Liver (tissue), 9 donors: ENCODE results near the gene OTUD1. TPM values are rescaled to one million over a fixed set of nuclear protein-coding genes. Genes with fewer than 3 reads are reported as not detected.
A peak's percentile ranks its signal among the peaks of the same experiment; 100 is the strongest.

Experiments
- DNase-seq: peaks from one replicate; pipeline ENCODE4 v3.0.0-alpha.2; 2017; ENCODE audit warnings: low spot score
- H3K27ac ChIP-seq, 2 donors: one replicate each; pipeline ENCODE4 v1.7.0; 2013; ENCODE audit warnings: inconsistent platforms in 2 of 2, low read length in 2 of 2, control low read depth in 1 of 2, low read depth in 1 of 2, mild to moderate bottlenecking in 1 of 2
- H3K27me3 ChIP-seq, 4 donors: one replicate each; pipeline versions ENCODE4 v1.6.1 to v1.7.0; 2013; ENCODE audit warnings: low read length in 3 of 4, inconsistent platforms in 1 of 4, mild to moderate bottlenecking in 1 of 4, moderate library complexity in 1 of 4; ENCODE audit not compliant: control insufficient read depth in 4 of 4, insufficient read depth in 4 of 4
- H3K36me3 ChIP-seq, 4 donors: one replicate each; pipeline versions ENCODE4 v1.6.1 to v1.7.0; 2013; ENCODE audit warnings: low read length in 3 of 4, mild to moderate bottlenecking in 3 of 4, low read depth in 1 of 4, moderate library complexity in 1 of 4; ENCODE audit not compliant: control insufficient read depth in 4 of 4, insufficient read depth in 3 of 4
- H3K4me1 ChIP-seq, 4 donors: one replicate each; pipeline versions ENCODE4 v1.6.1 to v1.7.0; 2013; ENCODE audit warnings: low read length in 3 of 4, mild to moderate bottlenecking in 3 of 4, moderate library complexity in 1 of 4; ENCODE audit not compliant: control insufficient read depth in 4 of 4, insufficient read depth in 4 of 4
- H3K4me3 ChIP-seq, 3 donors: one replicate each; pipeline versions ENCODE4 v1.6.1 to v1.7.0; 2013; ENCODE audit warnings: low read length in 3 of 3, control low read depth in 1 of 3, low read depth in 1 of 3, mild to moderate bottlenecking in 1 of 3
- H3K9ac ChIP-seq, 2 donors: one replicate each; pipeline ENCODE4 v1.7.0; 2013; ENCODE audit warnings: low read length in 2 of 2, mild to moderate bottlenecking in 2 of 2, moderate library complexity in 2 of 2, control low read depth in 1 of 2, low read depth in 1 of 2
- H3K9me3 ChIP-seq, 4 donors: one replicate each; pipeline versions ENCODE4 v1.6.1 to v1.7.0; 2013; ENCODE audit warnings: low read length in 3 of 4; ENCODE audit not compliant: control insufficient read depth in 4 of 4
- EGR1 ChIP-seq, 2 donors: IDR thresholded peaks; 2 replicates each; pipeline ENCODE4 v1.6.1; 2016 to 2018; ENCODE audit warnings: antibody characterized with exemption in 2 of 2, low read depth in 2 of 2
- FOXA1 ChIP-seq: IDR thresholded peaks from 2 replicates; pipeline ENCODE4 v1.6.1; 2016; ENCODE audit warnings: antibody characterized with exemption
- FOXA2 ChIP-seq: IDR thresholded peaks from 2 replicates; pipeline ENCODE4 v1.6.1; 2016; ENCODE audit warnings: antibody characterized with exemption
- GABPA ChIP-seq, 2 donors: IDR thresholded peaks in 1 of 2; conservative IDR thresholded peaks in 1 of 2; 2 replicates each; pipeline ENCODE4 v1.6.1; 2016; ENCODE audit warnings: antibody characterized with exemption in 2 of 2, mild to moderate bottlenecking in 1 of 2, moderate library complexity in 1 of 2
- HNF4A ChIP-seq, 2 donors: conservative IDR thresholded peaks; 2 replicates each; pipeline ENCODE4 v1.6.1; 2016; ENCODE audit warnings: antibody characterized with exemption in 2 of 2, mild to moderate bottlenecking in 2 of 2
- HNF4G ChIP-seq: IDR thresholded peaks from 2 replicates; pipeline ENCODE4 v1.6.1; 2016; ENCODE audit warnings: antibody characterized with exemption
- JUND ChIP-seq, 2 donors: IDR thresholded peaks; 2 replicates each; pipeline ENCODE4 v1.6.1; 2016; ENCODE audit warnings: antibody characterized with exemption in 2 of 2
- NR2F2 ChIP-seq: IDR thresholded peaks from 2 replicates; pipeline ENCODE4 v1.6.1; 2016; ENCODE audit warnings: antibody characterized with exemption
- RAD21 ChIP-seq, 2 donors: IDR thresholded peaks; 2 replicates each; pipeline ENCODE4 v1.6.1; 2016; ENCODE audit warnings: antibody characterized with exemption in 2 of 2, mild to moderate bottlenecking in 2 of 2
- RXRA ChIP-seq, 2 donors: IDR thresholded peaks; 2 replicates each; pipeline ENCODE4 v1.6.1; 2017 to 2018; ENCODE audit warnings: antibody characterized with exemption in 2 of 2, mild to moderate bottlenecking in 1 of 2
- SP1 ChIP-seq: IDR thresholded peaks from 2 replicates; pipeline ENCODE4 v1.6.1; 2018; ENCODE audit warnings: antibody characterized with exemption, mild to moderate bottlenecking
- TAF1 ChIP-seq: conservative IDR thresholded peaks from 2 replicates; pipeline ENCODE4 v1.6.1; 2016; ENCODE audit warnings: antibody characterized with exemption, mild to moderate bottlenecking
- YY1 ChIP-seq: IDR thresholded peaks from 2 replicates; pipeline ENCODE4 v1.6.1; 2016; ENCODE audit warnings: antibody characterized with exemption, mild to moderate bottlenecking
- WGBS: extraction: QIAGEN DNeasy Blood & Tissue Kit; methylation state at CpG from one replicate; pipeline ENCODE4 v1.1.7; 2013; 5-methylcytosine and 5-hydroxymethylcytosine counted together
- polyA plus RNA-seq, 2 donors: library from polyadenylated mRNA; stranded (reverse) in 1 of 2; unstranded in 1 of 2; fragments of 200-250 nt in 1 of 2; fragments of >200 nt in 1 of 2; fragmentation: Nextera tagmentation in 1 of 2; extraction: Ambion mirVana in 1 of 2; gene quantifications; one replicate each; pipeline versions ENCODE4 v1.2.1 to v1.2.3, GENCODE V29; 2013 to 2015
- total RNA-seq, 2 donors: library from RNA; depleted of rRNA; stranded (reverse); fragments of >200 nt; gene quantifications; one replicate each; pipeline ENCODE4 v1.2.3, GENCODE V29; 2014
- TF ChIP-seq, protein P1 (sequence below): IDR thresholded peaks from 2 replicates; pipeline ENCODE4 v1.6.1; 2016; ENCODE audit warnings: antibody characterized with exemption, mild to moderate bottlenecking
- TF ChIP-seq, protein P2 (sequence below): IDR thresholded peaks from 2 replicates; pipeline ENCODE4 v1.6.1; 2016; ENCODE audit warnings: antibody characterized with exemption
- TF ChIP-seq, protein P3 (sequence below): IDR thresholded peaks from 2 replicates; pipeline ENCODE4 v1.6.1; 2016; ENCODE audit warnings: antibody characterized with exemption
- TF ChIP-seq, protein P4 (sequence below): IDR thresholded peaks from 2 replicates; pipeline ENCODE4 v1.6.1; 2016; ENCODE audit warnings: antibody characterized with exemption
- TF ChIP-seq, protein P5 (sequence below): fragments of 150-350 bp; IDR thresholded peaks from 2 replicates; pipeline ENCODE4 v1.5.1; 2017; ENCODE audit warnings: improper control_type of control experiment, low read depth, low read length; ENCODE audit not compliant: missing input control
- donor health status: healthy.
- donor health status: healthy.
- donor health status: healthy.
- donor health status: healthy.
- donor health status: healthy.

Gene OTUD1
- total and polyA plus RNA-seq, 4 donors = 1.5 to 5.9 (median 2.9) TPM

DNA sequence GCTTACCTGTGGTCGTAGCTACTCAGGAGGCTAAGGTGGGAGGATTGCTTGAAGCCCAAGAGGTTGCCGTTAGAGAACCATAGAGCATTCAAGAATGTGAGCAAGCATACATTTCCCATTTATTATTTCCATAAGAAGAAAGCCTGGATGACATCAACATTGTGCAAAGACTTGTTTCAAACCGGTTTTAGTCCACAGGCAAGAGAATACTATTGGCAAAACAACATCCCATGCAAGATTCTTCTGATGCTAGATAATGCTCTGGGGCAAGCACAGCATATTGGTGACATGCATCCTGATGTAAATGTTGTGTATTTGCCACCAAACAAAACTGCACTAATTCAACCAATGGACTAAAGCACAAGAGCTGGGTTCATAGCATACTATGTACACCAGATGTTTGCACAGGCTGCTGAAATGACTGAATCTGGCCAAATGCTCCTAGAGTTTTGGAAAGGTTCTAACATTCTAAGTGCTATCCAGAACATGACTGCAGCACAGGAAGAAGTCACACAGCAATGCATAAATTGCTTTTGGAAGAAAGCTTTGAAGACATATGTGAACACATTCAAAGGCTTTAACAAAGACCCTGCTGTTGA lies 42.6 kb downstream of the OTUD1 start:
- 77% methylated on average over 3 of the region's 3 CpGs for WGBS
- H3K27me3 ChIP-seq = no peaks in the 10 kb centered on the region

DNA sequence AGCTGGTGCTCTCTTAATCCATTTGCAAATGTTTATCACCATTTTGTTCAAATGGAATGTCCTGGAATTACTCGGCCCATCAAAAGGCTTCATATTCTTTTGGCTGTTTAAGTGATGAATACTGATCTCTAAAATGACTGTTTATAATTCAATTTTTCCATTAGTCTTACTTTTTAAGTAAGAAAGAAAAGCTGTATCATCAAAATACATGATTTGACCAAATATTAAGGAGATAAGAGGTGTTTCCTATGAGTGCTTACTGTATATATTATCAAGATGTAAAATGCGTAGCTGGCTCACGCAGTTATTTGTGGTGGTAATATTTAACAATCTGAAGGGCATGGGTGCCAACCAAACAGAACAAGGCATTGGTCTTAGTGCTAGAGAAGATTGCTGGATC lies 51.2 kb downstream of the OTUD1 start:
- TF ChIP-seq RAD21 (IDR thresholded peaks at IDR 0.05) (no peak), FOXA1 (no peak), HNF4G (no peak), JUND (IDR thresholded peaks at IDR 0.05) (no peak), GABPA (IDR thresholded peaks at IDR 0.05 in 1 of 2, conservative IDR thresholded peaks at IDR 0.05 in 1 of 2) (no peak), EGR1 (IDR thresholded peaks at IDR 0.05; ENCODE audit: low read depth in 2 of 2) (no peak), HNF4A (conservative IDR thresholded peaks at IDR 0.05) (no peak), SP1 (no peak), TAF1 (no peak), NR2F2 (no peak), RXRA (IDR thresholded peaks at IDR 0.05) (no peak), YY1 (no peak), FOXA2 (no peak)
- TF ChIP-seq, protein P1, sequence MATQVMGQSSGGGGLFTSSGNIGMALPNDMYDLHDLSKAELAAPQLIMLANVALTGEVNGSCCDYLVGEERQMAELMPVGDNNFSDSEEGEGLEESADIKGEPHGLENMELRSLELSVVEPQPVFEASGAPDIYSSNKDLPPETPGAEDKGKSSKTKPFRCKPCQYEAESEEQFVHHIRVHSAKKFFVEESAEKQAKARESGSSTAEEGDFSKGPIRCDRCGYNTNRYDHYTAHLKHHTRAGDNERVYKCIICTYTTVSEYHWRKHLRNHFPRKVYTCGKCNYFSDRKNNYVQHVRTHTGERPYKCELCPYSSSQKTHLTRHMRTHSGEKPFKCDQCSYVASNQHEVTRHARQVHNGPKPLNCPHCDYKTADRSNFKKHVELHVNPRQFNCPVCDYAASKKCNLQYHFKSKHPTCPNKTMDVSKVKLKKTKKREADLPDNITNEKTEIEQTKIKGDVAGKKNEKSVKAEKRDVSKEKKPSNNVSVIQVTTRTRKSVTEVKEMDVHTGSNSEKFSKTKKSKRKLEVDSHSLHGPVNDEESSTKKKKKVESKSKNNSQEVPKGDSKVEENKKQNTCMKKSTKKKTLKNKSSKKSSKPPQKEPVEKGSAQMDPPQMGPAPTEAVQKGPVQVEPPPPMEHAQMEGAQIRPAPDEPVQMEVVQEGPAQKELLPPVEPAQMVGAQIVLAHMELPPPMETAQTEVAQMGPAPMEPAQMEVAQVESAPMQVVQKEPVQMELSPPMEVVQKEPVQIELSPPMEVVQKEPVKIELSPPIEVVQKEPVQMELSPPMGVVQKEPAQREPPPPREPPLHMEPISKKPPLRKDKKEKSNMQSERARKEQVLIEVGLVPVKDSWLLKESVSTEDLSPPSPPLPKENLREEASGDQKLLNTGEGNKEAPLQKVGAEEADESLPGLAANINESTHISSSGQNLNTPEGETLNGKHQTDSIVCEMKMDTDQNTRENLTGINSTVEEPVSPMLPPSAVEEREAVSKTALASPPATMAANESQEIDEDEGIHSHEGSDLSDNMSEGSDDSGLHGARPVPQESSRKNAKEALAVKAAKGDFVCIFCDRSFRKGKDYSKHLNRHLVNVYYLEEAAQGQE = no peak
- TF ChIP-seq, protein P2, sequence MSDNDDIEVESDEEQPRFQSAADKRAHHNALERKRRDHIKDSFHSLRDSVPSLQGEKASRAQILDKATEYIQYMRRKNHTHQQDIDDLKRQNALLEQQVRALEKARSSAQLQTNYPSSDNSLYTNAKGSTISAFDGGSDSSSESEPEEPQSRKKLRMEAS = no peak
- TF ChIP-seq, protein P3, sequence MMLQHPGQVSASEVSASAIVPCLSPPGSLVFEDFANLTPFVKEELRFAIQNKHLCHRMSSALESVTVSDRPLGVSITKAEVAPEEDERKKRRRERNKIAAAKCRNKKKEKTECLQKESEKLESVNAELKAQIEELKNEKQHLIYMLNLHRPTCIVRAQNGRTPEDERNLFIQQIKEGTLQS = no peak
- TF ChIP-seq, protein P4, sequence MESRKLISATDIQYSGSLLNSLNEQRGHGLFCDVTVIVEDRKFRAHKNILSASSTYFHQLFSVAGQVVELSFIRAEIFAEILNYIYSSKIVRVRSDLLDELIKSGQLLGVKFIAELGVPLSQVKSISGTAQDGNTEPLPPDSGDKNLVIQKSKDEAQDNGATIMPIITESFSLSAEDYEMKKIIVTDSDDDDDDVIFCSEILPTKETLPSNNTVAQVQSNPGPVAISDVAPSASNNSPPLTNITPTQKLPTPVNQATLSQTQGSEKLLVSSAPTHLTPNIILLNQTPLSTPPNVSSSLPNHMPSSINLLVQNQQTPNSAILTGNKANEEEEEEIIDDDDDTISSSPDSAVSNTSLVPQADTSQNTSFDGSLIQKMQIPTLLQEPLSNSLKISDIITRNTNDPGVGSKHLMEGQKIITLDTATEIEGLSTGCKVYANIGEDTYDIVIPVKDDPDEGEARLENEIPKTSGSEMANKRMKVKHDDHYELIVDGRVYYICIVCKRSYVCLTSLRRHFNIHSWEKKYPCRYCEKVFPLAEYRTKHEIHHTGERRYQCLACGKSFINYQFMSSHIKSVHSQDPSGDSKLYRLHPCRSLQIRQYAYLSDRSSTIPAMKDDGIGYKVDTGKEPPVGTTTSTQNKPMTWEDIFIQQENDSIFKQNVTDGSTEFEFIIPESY = no peak
- TF ChIP-seq, protein P5, sequence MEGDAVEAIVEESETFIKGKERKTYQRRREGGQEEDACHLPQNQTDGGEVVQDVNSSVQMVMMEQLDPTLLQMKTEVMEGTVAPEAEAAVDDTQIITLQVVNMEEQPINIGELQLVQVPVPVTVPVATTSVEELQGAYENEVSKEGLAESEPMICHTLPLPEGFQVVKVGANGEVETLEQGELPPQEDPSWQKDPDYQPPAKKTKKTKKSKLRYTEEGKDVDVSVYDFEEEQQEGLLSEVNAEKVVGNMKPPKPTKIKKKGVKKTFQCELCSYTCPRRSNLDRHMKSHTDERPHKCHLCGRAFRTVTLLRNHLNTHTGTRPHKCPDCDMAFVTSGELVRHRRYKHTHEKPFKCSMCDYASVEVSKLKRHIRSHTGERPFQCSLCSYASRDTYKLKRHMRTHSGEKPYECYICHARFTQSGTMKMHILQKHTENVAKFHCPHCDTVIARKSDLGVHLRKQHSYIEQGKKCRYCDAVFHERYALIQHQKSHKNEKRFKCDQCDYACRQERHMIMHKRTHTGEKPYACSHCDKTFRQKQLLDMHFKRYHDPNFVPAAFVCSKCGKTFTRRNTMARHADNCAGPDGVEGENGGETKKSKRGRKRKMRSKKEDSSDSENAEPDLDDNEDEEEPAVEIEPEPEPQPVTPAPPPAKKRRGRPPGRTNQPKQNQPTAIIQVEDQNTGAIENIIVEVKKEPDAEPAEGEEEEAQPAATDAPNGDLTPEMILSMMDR = no peak
- WGBS = 94% methylated on average over 3 of the region's 3 CpGs

More for the DNA sequence above, 42.6 kb downstream of the OTUD1 start:
- Histone ChIP-seq H3K9ac (no peak overlapping the region), H3K36me3 (no peaks in the 10 kb centered on the region), H3K4me1 (peaks cover 4 to 21% (median 14%) of the 10 kb centered on the region in 4 donors), H3K4me3 (no peak overlapping the region), H3K9me3 (no peaks in the 10 kb centered on the region), H3K27ac (no peak overlapping the region)
- DNase-seq = no peak
- no peak for TF ChIP-seq SP1
- TF ChIP-seq RAD21 (IDR thresholded peaks at IDR 0.05) = no peak
- TF ChIP-seq JUND (IDR thresholded peaks at IDR 0.05) = no peak
- TF ChIP-seq HNF4A (conservative IDR thresholded peaks at IDR 0.05) = peak in 1 of 2 donors; percentile 8

More for the DNA sequence above, 51.2 kb downstream of the OTUD1 start:
- no peak for DNase-seq
- Histone ChIP-seq H3K4me1 (no peaks in the 10 kb centered on the region), H3K9me3 (no peaks in the 10 kb centered on the region), H3K36me3 (no peaks in the 10 kb centered on the region), H3K27ac (no peak overlapping the region), H3K27me3 (no peaks in the 10 kb centered on the region), H3K4me3 (no peak overlapping the region), H3K9ac (no peak overlapping the region)
